Mesodermal cell (in vitro differentiated cells): ENCODE measurements around the gene SPPL2C.

Experiments
- H3K27ac ChIP-seq: 2 replicates; pipeline ENCODE4 v1.7.0; 2013; ENCODE audit warnings: mild to moderate bottlenecking, low read depth, low read length, moderate library complexity; ENCODE audit not compliant: severe bottlenecking
- H3K36me3 ChIP-seq: 2 replicates; pipeline ENCODE4 v1.7.1; 2013; ENCODE audit warnings: mild to moderate bottlenecking, low read length, moderate library complexity; ENCODE audit not compliant: control insufficient read depth, insufficient read depth
- H3K4me1 ChIP-seq: one replicate; pipeline ENCODE4 v1.7.1; 2013; ENCODE audit warnings: mild to moderate bottlenecking, low read length; ENCODE audit not compliant: insufficient read depth, control insufficient read depth, poor library complexity, severe bottlenecking
- H3K4me3 ChIP-seq: 2 replicates; pipeline ENCODE4 v1.7.0; 2013; ENCODE audit warnings: low read length, control low read depth, mild to moderate bottlenecking; ENCODE audit not compliant: insufficient read depth, poor library complexity, severe bottlenecking; ENCODE audit errors: extremely low read depth
- H3K9me3 ChIP-seq: 2 replicates; pipeline ENCODE4 v1.7.1; 2013; ENCODE audit warnings: mild to moderate bottlenecking, low read length, moderate library complexity; ENCODE audit not compliant: control insufficient read depth
- WGBS, 2 experiments: methylation state at CpG; one replicate each; pipeline ENCODE4 v1.1.5; 2013; ENCODE audit warnings: missing lambda C conversion rate in 2 of 2; ENCODE audit not compliant: insufficient coverage in 2 of 2; 5-methylcytosine and 5-hydroxymethylcytosine counted together

SPPL2C gene

DNA sequence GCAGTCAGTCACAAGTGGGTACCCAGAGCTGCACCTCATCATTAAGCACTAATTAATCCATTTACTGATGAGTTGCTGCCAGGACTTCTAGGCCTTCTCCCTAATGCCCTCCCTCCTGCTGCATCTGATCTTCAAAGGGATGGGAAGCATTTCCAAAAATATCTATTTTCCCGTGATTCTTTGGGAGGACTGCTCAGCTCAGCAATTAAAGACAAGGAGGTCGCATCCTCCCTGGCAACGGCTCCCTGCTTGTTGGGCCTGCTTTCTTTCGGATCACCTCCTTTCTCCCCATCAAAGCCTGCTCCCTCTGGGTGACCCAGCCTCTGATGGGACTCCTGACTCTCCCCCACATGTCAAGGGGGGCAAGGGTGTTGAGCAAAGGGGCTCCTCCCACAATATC, 26.0 kb upstream of the SPPL2C start:
- WGBS, 2 experiments: 91 to 100% methylated on average over 2 to 4 of the region's 4 CpGs
- H3K9me3 ChIP-seq: no peaks in the 10 kb centered on the region
- no peaks in the 10 kb centered on the region for H3K36me3 ChIP-seq
- no peak overlapping the region for H3K4me3 ChIP-seq
- no peaks in the 10 kb centered on the region for H3K4me1 ChIP-seq
- no peak overlapping the region for H3K27ac ChIP-seq

DNA sequence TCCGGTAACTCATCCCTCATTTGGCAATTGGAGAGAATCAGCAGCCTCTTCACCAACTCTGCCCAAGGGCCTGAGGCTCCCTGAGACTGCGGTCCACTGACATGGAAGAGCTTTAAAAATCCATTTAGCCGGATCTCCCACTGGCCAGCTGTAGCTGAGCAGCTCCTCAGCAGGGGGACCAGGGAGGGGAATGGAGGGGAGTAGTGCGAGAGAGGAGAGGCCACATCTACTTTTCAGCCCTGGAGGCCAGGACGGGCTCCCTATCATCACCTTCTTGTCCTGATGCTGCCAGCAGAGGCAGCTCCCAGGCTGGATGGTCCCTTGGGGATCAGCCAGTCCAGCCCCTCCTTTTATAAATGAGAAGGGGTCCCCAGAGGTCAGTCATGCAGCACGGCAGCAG, 25.0 kb upstream of the SPPL2C start:
- Histone ChIP-seq H3K9me3 (no peaks in the 10 kb centered on the region), H3K4me3 (no peak overlapping the region)
- WGBS, 2 experiments: 83 to 93% methylated on average over 3 to 4 of the region's 6 CpGs

DNA sequence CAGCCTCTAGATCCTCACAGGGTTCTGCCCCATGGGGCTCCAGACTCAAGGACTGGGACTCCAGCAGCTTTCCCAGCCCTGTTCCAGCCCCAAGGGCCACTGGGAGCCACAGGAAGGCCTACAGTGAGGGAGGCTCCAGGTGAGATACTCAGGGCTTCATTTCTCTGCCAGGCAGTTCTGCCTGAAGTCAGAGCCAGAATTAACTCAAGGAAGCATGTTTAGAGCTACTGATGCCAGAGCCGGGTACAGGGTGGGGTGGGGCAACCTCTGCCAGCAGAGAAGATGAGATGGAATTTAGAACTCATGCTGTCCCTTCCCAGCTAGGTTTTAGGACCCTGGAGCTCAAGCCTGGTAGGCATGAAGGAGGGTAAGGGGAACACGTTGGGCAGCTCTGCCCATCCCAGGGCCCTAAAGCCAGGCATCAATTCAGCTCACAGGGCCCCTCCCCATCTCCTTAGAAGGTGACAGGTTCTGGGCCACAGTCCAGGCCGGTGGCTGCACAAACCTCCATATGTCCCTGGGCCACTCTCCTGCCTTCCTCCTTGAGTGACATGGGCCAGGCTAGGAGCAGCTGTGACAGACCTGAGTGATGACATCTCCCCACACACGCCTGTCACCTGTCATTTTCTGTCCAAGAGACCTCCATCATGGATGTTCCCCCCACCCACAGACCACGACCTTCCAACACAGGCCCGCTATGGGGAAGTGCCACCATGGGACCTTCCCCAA, 24.5 kb upstream of the SPPL2C start:
- Histone ChIP-seq H3K27ac (no peak overlapping the region), H3K4me3 (no peak overlapping the region), H3K9me3 (no peaks in the 10 kb centered on the region), H3K36me3 (no peaks in the 10 kb centered on the region), H3K4me1 (no peaks in the 10 kb centered on the region)
- WGBS, 2 experiments: 52 to 78% methylated on average over 3 to 4 of the region's 6 CpGs

More for the DNA sequence above, 25.0 kb upstream of the SPPL2C start:
- no peaks in the 10 kb centered on the region for H3K36me3 ChIP-seq
- H3K27ac ChIP-seq: no peak overlapping the region
- no peaks in the 10 kb centered on the region for H3K4me1 ChIP-seq

DNA sequence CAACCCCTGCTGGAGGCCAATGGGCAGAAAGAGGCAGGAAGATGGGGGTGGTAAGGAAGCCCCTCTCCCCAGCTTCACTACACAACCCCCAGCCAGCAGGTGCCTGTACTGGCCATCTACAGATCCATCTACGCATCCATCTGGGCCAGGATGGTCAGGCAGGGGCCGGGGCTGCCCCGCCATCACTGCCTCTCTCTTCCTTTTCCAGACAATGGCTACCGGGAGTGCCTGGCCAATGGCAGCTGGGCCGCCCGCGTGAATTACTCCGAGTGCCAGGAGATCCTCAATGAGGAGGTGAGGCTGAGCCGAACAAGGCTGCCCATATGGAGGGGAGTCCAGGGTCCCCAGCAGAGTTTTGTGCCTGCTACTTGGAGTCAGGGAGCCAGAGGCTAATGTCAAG, 23.5 kb upstream of the SPPL2C start:
- H3K4me3 ChIP-seq: no peak overlapping the region
- WGBS, 2 experiments: 84 to 96% methylated on average over 4 to 7 of the region's 9 CpGs

DNA sequence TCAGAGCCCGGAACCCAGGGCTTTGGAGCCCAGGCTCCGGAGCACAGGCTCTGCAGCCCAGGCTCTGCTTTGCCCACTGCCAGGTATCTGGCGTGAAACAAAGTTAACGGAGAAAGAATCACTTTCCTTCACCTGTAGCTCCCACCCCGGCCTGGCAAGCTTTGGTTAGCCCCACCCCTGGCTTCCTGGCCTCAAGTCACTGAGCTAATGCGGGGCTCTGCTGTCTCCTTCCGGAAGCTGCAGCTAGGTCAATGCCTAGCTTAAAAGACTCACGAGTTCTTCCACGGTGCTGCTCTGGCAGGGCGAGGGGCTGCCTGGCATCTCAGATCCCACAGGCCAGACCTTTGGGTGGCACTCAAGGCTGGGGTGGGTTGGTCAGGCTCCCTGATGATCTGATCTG, 21.1 kb upstream of the SPPL2C start:
- no peaks in the 10 kb centered on the region for H3K4me1 ChIP-seq
- no peak overlapping the region for H3K27ac ChIP-seq
- WGBS, 2 experiments: 64 to 85% methylated on average over 7 to 9 of the region's 10 CpGs
- H3K9me3 ChIP-seq: no peaks in the 10 kb centered on the region
- no peaks in the 10 kb centered on the region for H3K36me3 ChIP-seq
- no peak overlapping the region for H3K4me3 ChIP-seq

More for the DNA sequence above, 23.5 kb upstream of the SPPL2C start:
- no peaks in the 10 kb centered on the region for H3K36me3 ChIP-seq
- no peak overlapping the region for H3K27ac ChIP-seq
- H3K4me1 ChIP-seq: no peaks in the 10 kb centered on the region
- H3K9me3 ChIP-seq: no peaks in the 10 kb centered on the region

GRCh38 chr17:45824475-45824874, 20.2 kb upstream of the SPPL2C start:
- no peak overlapping the region for H3K4me3 ChIP-seq
- no peaks in the 10 kb centered on the region for H3K36me3 ChIP-seq
- no peaks in the 10 kb centered on the region for H3K9me3 ChIP-seq
- no peak overlapping the region for H3K27ac ChIP-seq
- no peaks in the 10 kb centered on the region for H3K4me1 ChIP-seq
- 75 to 79% methylated on average over 3 to 5 of the region's 7 CpGs for WGBS, 2 experiments

- Histone ChIP-seq H3K4me3 (no peak overlapping the region), H3K9me3 (no peaks in the 10 kb centered on the region), H3K4me1 (no peaks in the 10 kb centered on the region), H3K36me3 (no peaks in the 10 kb centered on the region), H3K27ac (no peak overlapping the region)
- 75 to 85% methylated on average over 4 to 5 of the region's 13 CpGs for WGBS, 2 experiments
Measured at GRCh38 chr17:45824901-45825492, 19.7 kb upstream of the SPPL2C start.

DNA sequence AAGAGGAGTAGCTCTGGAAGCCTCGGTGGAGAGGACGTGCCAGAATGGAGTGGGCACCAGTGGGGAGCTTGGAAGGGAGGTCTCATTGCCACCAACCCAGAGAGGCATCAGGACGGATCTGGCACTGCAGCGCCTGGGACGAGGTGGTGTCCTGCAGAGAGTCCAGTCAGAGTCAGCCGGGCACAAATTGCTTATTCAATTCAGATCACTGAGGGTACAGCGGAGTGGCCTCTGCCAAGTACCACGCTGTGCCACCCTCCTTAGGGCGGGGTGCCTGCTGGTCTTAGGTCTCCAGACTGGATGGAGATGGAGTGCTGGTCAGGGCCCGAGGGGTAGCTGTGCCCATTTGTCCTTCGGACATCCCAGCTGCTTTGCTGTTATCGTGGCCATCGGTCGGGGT, 18.9 kb upstream of the SPPL2C start:
- Histone ChIP-seq H3K9me3 (no peaks in the 10 kb centered on the region), H3K4me1 (no peaks in the 10 kb centered on the region)
- WGBS, 2 experiments: 93 to 96% methylated on average over 14 of the region's 14 CpGs

GRCh38 chr17:45826919-45827588, 17.6 kb upstream of the SPPL2C start:
- 86 to 95% methylated on average over 7 to 13 of the region's 16 CpGs for WGBS, 2 experiments
- Histone ChIP-seq H3K4me3 (no peak overlapping the region), H3K27ac (no peak overlapping the region), H3K9me3 (no peaks in the 10 kb centered on the region), H3K36me3 (no peaks in the 10 kb centered on the region), H3K4me1 (no peaks in the 10 kb centered on the region)

More for the DNA sequence above, 18.9 kb upstream of the SPPL2C start:
- no peak overlapping the region for H3K4me3 ChIP-seq
- H3K27ac ChIP-seq: no peak overlapping the region
- H3K36me3 ChIP-seq: no peaks in the 10 kb centered on the region

- H3K36me3 ChIP-seq: no peaks in the 10 kb centered on the region
- no peaks in the 10 kb centered on the region for H3K4me1 ChIP-seq
- no peak overlapping the region for H3K4me3 ChIP-seq
- H3K27ac ChIP-seq: no peak overlapping the region
- WGBS, 2 experiments: 96 to 100% methylated on average over 3 to 7 of the region's 9 CpGs
- H3K9me3 ChIP-seq: no peaks in the 10 kb centered on the region
Measured at GRCh38 chr17:45828171-45828570, 16.5 kb upstream of the SPPL2C start.
